Panc1 (cell line): ENCODE results near the gene MSH2.

Experiments
- POLR2AphosphoS5 ChIP-seq: IDR thresholded peaks from 2 replicates; pipeline ENCODE4 v1.6.1; 2012; ENCODE audit warnings: mild to moderate bottlenecking, low read depth, low read length, moderate library complexity
- REST ChIP-seq, 2 experiments: IDR thresholded peaks; 2 replicates each; pipeline ENCODE4 v1.6.1; 2011 to 2012; ENCODE audit warnings: low read depth in 2 of 2, control low read depth in 1 of 2, low read length in 1 of 2, mild to moderate bottlenecking in 1 of 2, moderate library complexity in 1 of 2; ENCODE audit not compliant: insufficient read depth in 1 of 2
- SIN3A ChIP-seq: IDR thresholded peaks from 2 replicates; pipeline ENCODE4 v1.6.1; 2012; ENCODE audit warnings: low read depth, mild to moderate bottlenecking, low read length, moderate library complexity, borderline replicate concordance; ENCODE audit not compliant: insufficient read depth
- TCF7L2 ChIP-seq: IDR thresholded peaks from 2 replicates; pipeline ENCODE4 v1.6.1; 2011; ENCODE audit warnings: mild to moderate bottlenecking, low read depth, low read length, inconsistent platforms
- TF ChIP-seq, protein P1 (sequence below): fragments of 450-650 bp; IDR thresholded peaks from 2 replicates; pipeline ENCODE4 v1.5.1; 2017; ENCODE audit warnings: mild to moderate bottlenecking

GRCh38 chr2:47503481-47504070, 100.6 kb downstream of the MSH2 start:
- TF ChIP-seq POLR2AphosphoS5 (no peak), REST (IDR thresholded peaks at IDR 0.05; ENCODE audit: insufficient read depth in 1 of 2, low read depth in 2 of 2, low read length in 1 of 2) (no peak), TCF7L2 (no peak), SIN3A (no peak)
- TF ChIP-seq, protein P1, sequence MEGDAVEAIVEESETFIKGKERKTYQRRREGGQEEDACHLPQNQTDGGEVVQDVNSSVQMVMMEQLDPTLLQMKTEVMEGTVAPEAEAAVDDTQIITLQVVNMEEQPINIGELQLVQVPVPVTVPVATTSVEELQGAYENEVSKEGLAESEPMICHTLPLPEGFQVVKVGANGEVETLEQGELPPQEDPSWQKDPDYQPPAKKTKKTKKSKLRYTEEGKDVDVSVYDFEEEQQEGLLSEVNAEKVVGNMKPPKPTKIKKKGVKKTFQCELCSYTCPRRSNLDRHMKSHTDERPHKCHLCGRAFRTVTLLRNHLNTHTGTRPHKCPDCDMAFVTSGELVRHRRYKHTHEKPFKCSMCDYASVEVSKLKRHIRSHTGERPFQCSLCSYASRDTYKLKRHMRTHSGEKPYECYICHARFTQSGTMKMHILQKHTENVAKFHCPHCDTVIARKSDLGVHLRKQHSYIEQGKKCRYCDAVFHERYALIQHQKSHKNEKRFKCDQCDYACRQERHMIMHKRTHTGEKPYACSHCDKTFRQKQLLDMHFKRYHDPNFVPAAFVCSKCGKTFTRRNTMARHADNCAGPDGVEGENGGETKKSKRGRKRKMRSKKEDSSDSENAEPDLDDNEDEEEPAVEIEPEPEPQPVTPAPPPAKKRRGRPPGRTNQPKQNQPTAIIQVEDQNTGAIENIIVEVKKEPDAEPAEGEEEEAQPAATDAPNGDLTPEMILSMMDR: no peak
